C1 segment of cervical spinal cord (tissue), 14 donors: ENCODE data around the gene MARVELD1.
"Not testable (repeated sequence)": the region's sequence is repeated elsewhere in the genome, so short reads cannot be mapped to it uniquely, and the experiment has no call there.

ENCODE experiments used
- DNase-seq, 14 donors: peaks; one replicate each; lab custom pipeline; 2025; lab: John Stamatoyannopoulos, UW

MARVELD1 gene

GRCh38 chr10:97713339-97713825 lies at the start of gene MARVELD1:
Gene MARVELD1, plus strand, starts transcription at chr10:97713730. Its CDS starts 147 bp downstream, at chr10:97713877.
- peak in 4 of 14 donors; percentile 20 to 57 (median 26) for DNase-seq

DNA sequence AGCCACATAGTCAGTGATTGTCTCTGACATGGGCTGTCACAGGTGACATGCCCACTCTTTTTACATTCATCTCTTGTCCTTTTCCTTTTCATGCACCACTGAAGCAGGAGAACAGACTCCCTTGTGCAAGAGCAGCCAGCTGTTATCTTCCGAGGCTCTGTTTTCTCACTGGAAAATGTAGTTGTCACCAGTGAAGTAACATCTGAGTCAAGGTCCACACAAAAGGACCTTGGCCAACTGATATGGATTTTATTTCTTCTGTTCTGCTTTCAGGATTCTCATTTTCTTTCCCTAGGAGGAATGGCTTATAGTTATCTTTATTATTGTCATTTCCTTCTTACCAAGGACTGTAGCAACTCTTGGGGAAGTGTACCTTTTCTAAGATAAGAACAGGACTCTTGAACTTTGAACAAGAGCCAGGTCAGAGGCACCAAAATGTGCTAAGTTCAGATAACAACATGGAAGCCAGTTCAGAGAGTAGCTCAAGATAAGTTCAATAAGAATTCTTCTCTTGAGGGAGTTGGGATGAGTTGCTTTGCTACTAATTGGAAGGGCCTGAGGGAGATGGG lies 49.2 kb upstream of the MARVELD1 start:
- no peak for DNase-seq

DNA sequence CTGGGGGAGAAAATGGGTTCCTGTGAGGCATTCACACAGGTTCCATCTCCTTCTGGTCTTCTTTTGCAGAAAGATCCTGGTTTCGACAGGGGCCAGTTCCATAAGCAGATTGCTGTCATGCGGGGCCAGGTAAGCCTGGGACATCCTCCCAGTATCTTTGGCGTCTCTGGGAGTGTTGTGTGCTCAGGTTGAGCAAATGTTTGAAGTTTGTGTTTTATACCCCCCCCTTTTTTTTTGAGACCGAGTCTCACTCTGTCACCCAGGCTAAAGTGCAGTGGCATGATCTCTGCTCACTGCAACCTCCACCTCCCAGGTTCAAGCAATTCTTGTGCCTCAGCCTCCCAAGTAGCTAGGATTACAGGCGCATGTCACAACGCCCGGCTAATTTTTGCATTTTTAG lies 46.5 kb upstream of the MARVELD1 start:
- no peak for DNase-seq

DNA sequence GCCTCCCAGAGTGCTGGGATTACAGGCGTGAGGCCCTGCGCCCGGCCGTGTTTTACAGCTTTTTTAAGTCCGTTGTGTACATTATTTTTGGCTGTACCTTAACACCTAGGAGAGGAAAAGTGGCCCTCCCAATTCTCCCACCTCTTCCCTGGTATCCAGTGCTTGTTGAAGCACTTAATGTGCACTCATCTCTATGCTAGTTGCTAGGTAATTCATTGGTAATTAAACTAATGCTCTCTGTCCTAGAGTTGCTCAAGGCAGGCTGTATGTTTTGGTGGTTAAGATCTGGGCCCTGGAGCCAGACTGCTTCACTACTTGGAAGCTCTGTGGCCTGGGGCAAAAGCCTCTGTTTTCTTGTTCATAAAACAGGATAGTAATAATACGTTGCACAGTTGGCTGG lies 46.1 kb upstream of the MARVELD1 start:
- no peak for DNase-seq

DNA sequence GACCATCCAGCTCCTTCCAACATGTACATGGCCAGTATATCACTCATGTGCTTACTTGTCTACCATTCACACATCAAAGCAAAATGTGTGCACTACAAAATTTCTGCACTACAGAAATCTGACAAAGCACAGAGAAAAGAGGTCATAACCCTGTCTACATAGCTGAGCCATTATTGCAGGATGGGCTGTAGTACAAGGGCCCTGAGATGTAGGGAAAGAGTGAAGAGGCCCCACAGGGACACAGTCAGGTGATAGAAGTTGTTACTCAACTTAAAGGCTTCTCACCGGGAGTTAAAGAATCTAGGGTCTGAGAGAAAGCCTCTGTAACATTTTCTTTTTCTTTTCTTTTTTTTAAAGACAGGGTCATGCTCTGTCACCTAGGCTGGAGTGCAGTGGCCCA lies 44.0 kb upstream of the MARVELD1 start:
- DNase-seq = no peak

GRCh38 chr10:97673736-97674525 lies 39.6 kb upstream of the MARVELD1 start:
- DNase-seq = no peak

DNA sequence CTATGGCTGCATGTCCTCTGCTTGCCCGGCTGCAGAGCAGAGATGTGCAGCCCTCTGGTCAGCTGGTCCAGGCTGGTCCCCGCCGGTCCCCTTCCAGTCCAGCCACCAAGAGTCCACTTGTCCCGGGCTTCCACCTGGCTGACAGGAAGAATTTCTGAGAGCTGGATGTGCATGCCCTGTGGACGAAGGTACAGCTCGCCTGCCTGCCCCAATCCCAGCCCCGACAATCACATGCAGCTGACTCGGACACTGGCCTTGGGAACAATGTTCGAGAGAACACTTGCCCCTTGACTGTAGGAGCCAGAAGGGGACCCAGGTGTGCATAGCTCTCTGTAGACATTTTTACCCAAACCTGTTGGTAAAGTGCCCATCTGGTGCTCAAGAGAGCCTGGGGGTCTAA lies 38.3 kb upstream of the MARVELD1 start:
- DNase-seq = no peak

- peak in 3 of 14 donors; percentile 10 to 26 (median 18) for DNase-seq
Observed at GRCh38 chr10:97676770-97677581, 36.6 kb upstream of the MARVELD1 start.

DNA sequence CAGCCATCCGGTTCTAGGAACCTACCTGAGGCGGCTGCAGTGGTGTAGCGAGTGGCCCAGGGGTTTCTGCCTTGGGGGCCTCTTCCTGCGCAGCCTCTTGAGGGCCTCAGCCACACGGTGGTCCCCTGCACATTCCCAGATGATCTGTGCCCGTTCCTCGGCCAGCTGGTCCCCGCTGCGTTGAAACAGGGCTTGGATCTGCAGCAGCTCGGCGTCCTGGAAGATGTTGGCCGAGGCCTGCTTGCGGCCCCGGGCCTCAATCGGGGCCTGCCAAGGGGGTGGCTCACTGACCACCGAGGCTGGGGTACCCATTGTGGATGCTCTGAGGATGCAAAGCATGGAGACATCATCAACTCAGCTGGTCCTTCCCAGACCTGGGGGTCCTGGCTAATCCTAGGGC lies 33.9 kb upstream of the MARVELD1 start:
- DNase-seq = no peak

DNA sequence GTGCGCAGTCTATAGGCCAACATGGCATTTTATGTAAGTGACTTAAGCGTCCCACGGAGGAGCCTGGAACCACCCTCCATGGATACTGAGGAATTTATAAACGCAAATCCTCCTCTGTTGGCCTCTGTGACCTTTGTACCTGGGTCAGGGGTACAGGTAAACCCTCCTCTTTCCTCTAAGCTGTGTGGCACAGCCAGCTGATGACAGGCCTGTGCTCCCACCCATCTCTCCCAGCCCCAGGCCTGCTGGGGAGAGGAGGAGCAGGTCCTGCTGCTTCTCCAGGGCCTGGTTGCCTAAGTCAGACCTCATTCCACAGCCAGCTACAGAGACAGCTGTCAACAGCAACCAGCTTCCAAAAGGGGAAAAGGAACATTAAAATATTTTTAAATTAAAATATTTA lies 31.5 kb upstream of the MARVELD1 start:
- no peak for DNase-seq

GRCh38 chr10:97683556-97684367 lies 29.8 kb upstream of the MARVELD1 start:
- peak in 3 of 14 donors; percentile 40 to 65 (median 43) for DNase-seq

GRCh38 chr10:97684368-97684713 lies 29.2 kb upstream of the MARVELD1 start:
- DNase-seq = not testable (repeated sequence)

GRCh38 chr10:97684866-97685394 lies 28.6 kb upstream of the MARVELD1 start:
- DNase-seq = no peak

- DNase-seq = peak in 1 of 14 donors; percentile 30
Observed at GRCh38 chr10:97685395-97685958, 28.1 kb upstream of the MARVELD1 start.

DNA sequence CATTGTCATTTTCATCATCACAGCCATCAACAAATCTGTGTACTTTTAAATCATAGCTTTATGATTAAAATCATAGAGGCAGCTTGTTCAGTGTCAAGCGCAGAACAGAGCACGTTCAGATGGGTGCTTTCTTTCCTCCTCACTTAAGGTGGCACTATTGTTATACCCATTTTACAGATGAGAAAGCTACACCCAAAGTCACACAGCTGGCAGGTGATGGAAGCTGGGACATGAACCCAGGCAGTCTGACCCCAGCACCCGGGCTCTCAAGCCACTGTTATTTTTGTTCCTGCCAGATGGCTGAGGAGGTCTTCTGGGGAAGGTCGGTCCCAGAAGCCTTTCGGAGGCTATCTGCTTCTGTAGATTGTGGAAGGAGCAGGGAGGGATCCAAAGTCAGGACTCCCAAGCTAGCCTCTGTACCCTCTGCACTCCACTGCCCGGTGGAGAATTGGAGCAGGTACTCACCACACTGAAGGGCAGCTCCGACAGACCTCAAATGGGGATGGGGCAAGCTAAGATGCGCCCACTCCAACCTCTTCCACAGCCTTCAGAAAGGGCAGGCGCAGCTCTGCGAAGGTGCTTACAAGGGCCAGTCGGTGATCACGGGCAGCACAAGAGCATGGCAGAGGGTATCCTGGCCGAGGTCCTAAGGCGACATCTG lies 27.1 kb upstream of the MARVELD1 start:
- peak in 3 of 14 donors; percentile 34 to 67 (median 53) for DNase-seq

- peak; percentile 58 to 97 (median 91) for DNase-seq
Observed at GRCh38 chr10:97686962-97687784, 26.4 kb upstream of the MARVELD1 start, which contains the start of gene AVPI1. Gene AVPI1, minus strand, starts transcription at chr10:97687241. Its CDS starts 7,336 bp downstream, at chr10:97679905.

GRCh38 chr10:97687785-97688781 lies 25.4 kb upstream of the MARVELD1 start:
- peak in 2 of 14 donors; percentile 26 to 44 for DNase-seq

DNA sequence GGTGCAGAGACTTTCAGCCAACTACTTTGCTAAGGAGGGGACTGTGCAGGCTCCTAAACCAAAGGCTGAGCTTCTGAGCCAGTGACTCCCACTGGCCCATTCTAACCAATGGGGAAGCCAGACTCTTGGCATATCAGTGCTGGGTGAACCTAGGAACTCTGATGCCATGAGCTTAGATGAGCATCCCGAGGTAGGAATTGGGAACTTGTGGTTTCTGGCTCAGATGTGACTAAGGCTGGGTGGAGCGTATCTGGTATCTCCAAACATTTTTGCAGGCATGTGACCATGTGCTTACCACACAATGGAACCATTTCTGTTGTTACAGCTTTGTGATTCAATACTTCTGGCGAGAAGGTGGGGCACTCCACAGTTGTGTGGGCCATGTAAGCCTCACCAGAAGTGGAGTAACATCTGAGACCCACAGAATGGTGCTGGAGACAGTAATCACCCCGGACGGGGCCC lies 23.9 kb upstream of the MARVELD1 start:
- DNase-seq = peak in 1 of 14 donors; percentile 17
